H54 (cell line): ENCODE measurements around the gene EXOC4.

Source experiments
- DNase-seq: peaks from one replicate; pipeline ENCODE4 v3.0.0; 2011; ENCODE audit warnings: low spot score, mixed read lengths; ENCODE audit not compliant: insufficient read length
- FAIRE-seq: peaks from 3 replicates; lab custom pipeline; 2011; peaks lifted over from hg19 to GRCh38; lab: Jason Lieb, UNC
- POLR2A ChIP-seq: IDR thresholded peaks from 2 replicates; pipeline ENCODE4 v1.6.1; 2011; ENCODE audit warnings: low read depth, mild to moderate bottlenecking, low read length

Gene EXOC4

GRCh38 chr7:133504825-133505224 lies 251.9 kb downstream of the EXOC4 start:
- FAIRE-seq, result peak; percentile 80
- TF ChIP-seq POLR2A, result no peak
- no peak for DNase-seq

- no peak for DNase-seq
- FAIRE-seq, result no peak
- no peak for TF ChIP-seq POLR2A
These were observed 256.9 kb downstream of the EXOC4 start for GRCh38 chr7:133509822-133510221.

GRCh38 chr7:133510326-133511055 lies 257.6 kb downstream of the EXOC4 start:
- TF ChIP-seq POLR2A, result no peak
- FAIRE-seq, result no peak
- no peak for DNase-seq

- FAIRE-seq, result no peak
- TF ChIP-seq POLR2A, result no peak
These were observed 258.4 kb downstream of the EXOC4 start for GRCh38 chr7:133511252-133511651.

GRCh38 chr7:133511708-133512107 lies 258.8 kb downstream of the EXOC4 start:
- TF ChIP-seq POLR2A, result no peak
- DNase-seq (no peak), FAIRE-seq (no peak)

More at GRCh38 chr7:133511252-133511651, 258.4 kb downstream of the EXOC4 start:
- no peak for DNase-seq

GRCh38 chr7:133512560-133512959 lies 259.7 kb downstream of the EXOC4 start:
- DNase-seq, result peak; percentile 40
- FAIRE-seq, result peak; percentile 98
- no peak for TF ChIP-seq POLR2A

- FAIRE-seq (no peak), DNase-seq (no peak)
- no peak for TF ChIP-seq POLR2A
These were observed 260.7 kb downstream of the EXOC4 start for GRCh38 chr7:133513608-133514007.

- no peak for TF ChIP-seq POLR2A
These were observed 261.7 kb downstream of the EXOC4 start for GRCh38 chr7:133514551-133514950.

GRCh38 chr7:133517766-133518165 lies 264.9 kb downstream of the EXOC4 start:
- FAIRE-seq (no peak), DNase-seq (no peak)
- TF ChIP-seq POLR2A, result no peak

More at GRCh38 chr7:133514551-133514950, 261.7 kb downstream of the EXOC4 start:
- no peak for FAIRE-seq
- no peak for DNase-seq

- FAIRE-seq (no peak), DNase-seq (no peak)
- no peak for TF ChIP-seq POLR2A
These were observed 265.8 kb downstream of the EXOC4 start for GRCh38 chr7:133518718-133519117.

- DNase-seq (no peak), FAIRE-seq (no peak)
- TF ChIP-seq POLR2A, result no peak
These were observed 267.4 kb downstream of the EXOC4 start for GRCh38 chr7:133520248-133520647.

- no peak for DNase-seq
- FAIRE-seq, result no peak
- TF ChIP-seq POLR2A, result no peak
These were observed 269.6 kb downstream of the EXOC4 start for GRCh38 chr7:133522501-133522900.

GRCh38 chr7:133528796-133529195 lies 275.9 kb downstream of the EXOC4 start:
- no peak for TF ChIP-seq POLR2A
- FAIRE-seq (no peak), DNase-seq (no peak)

- DNase-seq, result no peak
- no peak for TF ChIP-seq POLR2A
- no peak for FAIRE-seq
These were observed 277.0 kb downstream of the EXOC4 start for GRCh38 chr7:133529861-133530260.

GRCh38 chr7:133530682-133531081 lies 277.8 kb downstream of the EXOC4 start:
- FAIRE-seq (no peak), DNase-seq (no peak)
- TF ChIP-seq POLR2A, result no peak
